Neural cell (in vitro differentiated cells): ENCODE measurements around the gene ADCY1.

Experiments used
- EZH2 ChIP-seq: fragments of 200-600, 300-800 bp; shearing (Covaris generic), sonication (generic); IDR thresholded peaks from 2 replicates; pipeline ENCODE4 v1.6.1; 2014; ENCODE audit warnings: antibody characterized with exemption, low read length, borderline replicate concordance, mild to moderate bottlenecking; ENCODE audit not compliant: insufficient read depth, poor library complexity, severe bottlenecking
- TF ChIP-seq, protein P1 (sequence below): fragments of 450-650 bp; IDR thresholded peaks from 2 replicates; pipeline ENCODE4 v1.5.1; 2014; ENCODE audit warnings: antibody characterized with exemption, mild to moderate bottlenecking, moderate library complexity; ENCODE audit not compliant: poor library complexity, severe bottlenecking

GRCh38 chr7:45662540-45663166, 88.5 kb downstream of the ADCY1 start:
- TF ChIP-seq, protein P1, sequence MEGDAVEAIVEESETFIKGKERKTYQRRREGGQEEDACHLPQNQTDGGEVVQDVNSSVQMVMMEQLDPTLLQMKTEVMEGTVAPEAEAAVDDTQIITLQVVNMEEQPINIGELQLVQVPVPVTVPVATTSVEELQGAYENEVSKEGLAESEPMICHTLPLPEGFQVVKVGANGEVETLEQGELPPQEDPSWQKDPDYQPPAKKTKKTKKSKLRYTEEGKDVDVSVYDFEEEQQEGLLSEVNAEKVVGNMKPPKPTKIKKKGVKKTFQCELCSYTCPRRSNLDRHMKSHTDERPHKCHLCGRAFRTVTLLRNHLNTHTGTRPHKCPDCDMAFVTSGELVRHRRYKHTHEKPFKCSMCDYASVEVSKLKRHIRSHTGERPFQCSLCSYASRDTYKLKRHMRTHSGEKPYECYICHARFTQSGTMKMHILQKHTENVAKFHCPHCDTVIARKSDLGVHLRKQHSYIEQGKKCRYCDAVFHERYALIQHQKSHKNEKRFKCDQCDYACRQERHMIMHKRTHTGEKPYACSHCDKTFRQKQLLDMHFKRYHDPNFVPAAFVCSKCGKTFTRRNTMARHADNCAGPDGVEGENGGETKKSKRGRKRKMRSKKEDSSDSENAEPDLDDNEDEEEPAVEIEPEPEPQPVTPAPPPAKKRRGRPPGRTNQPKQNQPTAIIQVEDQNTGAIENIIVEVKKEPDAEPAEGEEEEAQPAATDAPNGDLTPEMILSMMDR, result no peak
- TF ChIP-seq EZH2, result no peak
